Activated CD4-positive, alpha-beta memory T cell treated with anti-CD3 and anti-CD28 coated beads, Interleukin-2, amount 10 ng/mL, durations not matched to agents 7 days and 5 days (primary cell): Measurements from ENCODE around the gene SERTAD2. TPM values are rescaled to one million over a fixed set of nuclear protein-coding genes. Genes with fewer than 3 reads are reported as not detected.

ENCODE experiments used
- CTCF ChIA-PET: fragments of 350-600 bp; sonication (Branson Sonifier 250); formaldehyde crosslinking; loops from one replicate; lab custom pipeline; 2021; ENCODE audit warnings: antibody characterized with exemption, inconsistent platforms; lab: Charles Lee
- POLR2A ChIA-PET: fragments of 350-600 bp; sonication (Branson Sonifier 250); formaldehyde crosslinking; loops from one replicate; lab custom pipeline; 2021; ENCODE audit warnings: antibody characterized with exemption; lab: Charles Lee
- DNase-seq: peaks from one replicate; pipeline ENCODE4 v3.0.0-alpha.2; 2020
- H3K27ac Mint-ChIP-seq: one replicate; pipeline ENCODE4 v1.8.0; 2021; ENCODE audit warnings: mild to moderate bottlenecking, mixed read lengths
- H3K27me3 Mint-ChIP-seq: one replicate; pipeline ENCODE4 v1.8.0; 2021; ENCODE audit warnings: mixed read lengths
- H3K36me3 Mint-ChIP-seq: one replicate; pipeline ENCODE4 v1.8.0; 2021; ENCODE audit warnings: low read depth, mixed read lengths
- H3K4me1 Mint-ChIP-seq: one replicate; pipeline ENCODE4 v1.8.0; 2021; ENCODE audit warnings: mixed read lengths
- H3K4me3 Mint-ChIP-seq: one replicate; pipeline ENCODE4 v1.8.0; 2021; ENCODE audit warnings: mild to moderate bottlenecking, mixed read lengths
- H3K9me3 Mint-ChIP-seq: one replicate; pipeline ENCODE4 v1.8.0; 2021; ENCODE audit warnings: mixed read lengths
- total RNA-seq, 2 experiments: library from RNA; stranded (reverse); gene quantifications; one replicate each; pipeline ENCODE4 v1.2.3, GENCODE V29; 2021

Gene SERTAD2
- total RNA-seq, 2 experiments from 2014 or later = 16.2 to 17.5 TPM

DNA sequence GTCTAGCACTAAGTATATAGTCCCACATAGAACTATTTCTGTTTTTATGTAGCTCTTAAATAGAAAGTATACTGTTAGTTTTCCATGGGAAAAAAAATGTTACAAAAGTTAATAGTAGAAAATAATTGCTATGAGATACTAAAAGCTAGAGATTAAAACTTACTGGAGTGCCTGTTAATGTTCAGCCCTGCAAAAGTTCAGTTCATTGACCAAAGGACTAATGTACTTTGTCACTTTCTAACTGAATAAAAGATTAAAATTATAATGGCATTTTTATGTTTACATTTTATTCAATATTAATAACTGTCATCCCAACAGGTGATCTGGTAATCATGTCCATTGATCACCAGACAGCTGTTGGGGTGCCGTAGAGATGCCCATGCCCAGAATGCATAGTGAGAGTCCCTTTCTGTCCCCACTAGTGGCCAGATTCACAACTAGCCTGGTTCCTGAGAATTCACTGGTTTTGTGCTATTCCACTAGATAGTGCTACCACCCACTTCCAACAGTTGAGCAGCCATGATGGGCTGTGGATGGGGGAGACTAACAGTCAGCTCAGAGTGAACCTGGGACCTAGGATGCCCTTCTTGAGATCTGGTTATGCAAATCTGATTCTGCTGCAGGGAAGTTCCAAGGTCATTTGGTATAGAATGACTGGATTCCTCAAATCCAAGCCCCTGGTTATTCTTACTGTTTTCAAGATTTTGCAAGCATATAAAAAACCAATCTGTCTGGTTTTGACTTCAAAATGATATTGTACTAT lies 71.8 kb downstream of the SERTAD2 start:
- Mint-ChIP-seq H3K36me3 (peaks cover 24% of the 10 kb centered on the region), H3K27me3 (no peaks in the 10 kb centered on the region), H3K4me3 (no peak overlapping the region), H3K27ac (no peak overlapping the region), H3K9me3 (no peaks in the 10 kb centered on the region), H3K4me1 (peaks cover 11% of the 10 kb centered on the region)
- ChIA-PET POLR2A (interaction anchor here (1.0 to 1.2 kb wide), 3 partner anchors 28 to 59 kb away, joined by 3 to 5 read pairs (median 4); partner anchors contain the start of gene AFTPH), CTCF (interaction anchor here (0.6 to 2.2 kb wide), 6 partner anchors 20 to 336 kb away, joined by 3 to 10 read pairs (median 3); partner anchors contain the start of gene AFTPH)
- DNase-seq = no peak

Other genes with a start within 250 kb of the SERTAD2 start
- gene LGALSL, start 199.8 kb downstream of the SERTAD2 start, total RNA-seq = 1 to 10 TPM; 2.1 to 2.6 TPM
- gene AFTPH, start 129.6 kb downstream of the SERTAD2 start, total RNA-seq = 10 to 100 TPM; 39.2 to 40.2 TPM